ENCODE data around the gene TSPAN7.

DNA sequence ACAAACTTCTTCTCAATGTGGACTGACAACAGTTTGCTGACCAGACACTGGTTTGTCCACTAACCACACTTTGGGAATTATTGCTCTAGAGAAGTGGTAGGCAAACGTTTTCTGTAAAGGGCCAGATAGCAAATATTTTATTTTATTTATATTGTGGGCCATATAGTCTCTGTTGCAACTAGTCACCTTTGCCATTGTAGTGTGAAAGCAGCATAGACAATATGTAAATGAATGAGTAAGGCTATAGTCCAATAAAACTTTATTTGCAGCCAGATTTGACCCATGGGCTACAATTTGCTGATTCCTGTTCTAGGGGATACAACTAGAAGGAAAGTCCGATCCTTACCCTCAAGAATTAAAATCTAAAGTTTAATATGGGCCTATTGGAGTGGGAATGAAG is 14.5 kb downstream of the TSPAN7 start:
- TF ChIP-seq GATA3 (IDR thresholded peaks at IDR 0.05; ENCODE audit: low read depth, low read length) (no peak), GATA2 (IDR thresholded peaks at IDR 0.05; ENCODE audit: low read depth, low read length) (no peak)

Data from SH-SY5Y (cell line).